ENCODE data around the gene MARK3.

Gene MARK3

DNA sequence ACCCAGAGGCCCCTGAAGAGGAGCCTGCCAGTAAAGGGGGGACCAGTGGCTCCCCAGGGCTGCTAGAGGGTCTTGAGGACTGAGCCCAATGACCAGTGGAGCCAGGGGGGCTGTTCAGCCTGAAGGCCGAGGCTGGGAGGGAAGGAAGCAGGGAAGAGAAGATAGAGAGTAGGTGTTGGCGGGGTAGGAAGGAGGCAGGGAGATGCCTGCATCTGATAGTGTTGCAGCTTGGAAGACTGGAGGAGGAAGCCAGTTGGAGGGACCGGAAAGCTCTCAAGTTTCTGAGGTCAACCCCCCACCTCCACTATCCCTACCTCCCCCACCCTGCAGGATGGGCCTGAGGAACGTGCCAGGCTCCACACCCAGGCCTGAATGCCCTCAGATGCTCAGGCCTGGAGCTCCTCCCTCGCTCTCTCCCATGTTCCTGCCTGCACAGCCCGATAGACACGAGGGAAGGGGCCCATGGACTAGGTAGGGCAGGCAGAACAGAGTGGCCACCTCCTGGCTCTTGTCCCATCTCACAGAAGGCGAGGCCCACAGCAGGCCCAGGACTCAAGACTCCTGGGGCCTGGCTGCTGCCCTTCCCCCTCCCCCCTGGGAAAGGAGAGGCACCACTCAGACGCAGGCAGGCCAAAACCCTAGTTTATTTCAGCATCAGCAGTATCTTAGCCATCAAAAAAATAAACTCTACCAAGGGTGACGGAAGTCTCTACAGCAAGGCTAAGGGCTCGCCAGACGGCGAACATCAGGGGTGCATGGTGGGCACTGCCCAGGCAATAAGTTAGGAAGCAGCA is 134.0 kb downstream of the MARK3 start:
- peak overlapping the region; percentile 96 for H3K27ac ChIP-seq
- no peak for TF ChIP-seq CTCF (conservative IDR thresholded peaks at IDR 0.05)
- TF ChIP-seq ZFX (IDR thresholded peaks at IDR 0.05) = peak; percentile 25; the same call in 1 of the 2 replicates

- TF ChIP-seq CTCF (conservative IDR thresholded peaks at IDR 0.05) (no peak), ZFX (IDR thresholded peaks at IDR 0.05) (no peak)
- H3K27ac ChIP-seq = peak overlapping the region; percentile 96
Observed at GRCh38 chr14:103519837-103520212, 134.6 kb downstream of the MARK3 start.

DNA sequence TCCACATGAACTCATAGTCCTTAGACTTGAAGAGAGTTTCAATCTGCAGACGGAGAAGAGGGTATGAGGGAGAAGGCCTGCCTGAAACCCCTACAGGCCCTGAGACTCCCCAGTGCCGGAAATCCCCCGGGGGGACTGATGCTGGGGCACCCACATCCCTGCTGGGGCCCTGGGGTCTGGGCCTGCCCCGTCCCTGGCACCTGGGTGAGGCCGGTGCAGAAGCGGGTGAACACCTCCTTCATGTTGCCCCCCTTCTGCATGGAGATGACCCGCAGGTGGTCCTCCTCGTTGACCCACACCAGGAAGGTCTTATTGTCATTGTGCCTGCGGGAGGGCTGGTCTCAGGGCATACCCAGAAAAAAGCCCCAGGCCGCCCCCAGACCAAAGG is 135.0 kb downstream of the MARK3 start:
- H3K27ac ChIP-seq = peak overlapping the region; percentile 96

DNA sequence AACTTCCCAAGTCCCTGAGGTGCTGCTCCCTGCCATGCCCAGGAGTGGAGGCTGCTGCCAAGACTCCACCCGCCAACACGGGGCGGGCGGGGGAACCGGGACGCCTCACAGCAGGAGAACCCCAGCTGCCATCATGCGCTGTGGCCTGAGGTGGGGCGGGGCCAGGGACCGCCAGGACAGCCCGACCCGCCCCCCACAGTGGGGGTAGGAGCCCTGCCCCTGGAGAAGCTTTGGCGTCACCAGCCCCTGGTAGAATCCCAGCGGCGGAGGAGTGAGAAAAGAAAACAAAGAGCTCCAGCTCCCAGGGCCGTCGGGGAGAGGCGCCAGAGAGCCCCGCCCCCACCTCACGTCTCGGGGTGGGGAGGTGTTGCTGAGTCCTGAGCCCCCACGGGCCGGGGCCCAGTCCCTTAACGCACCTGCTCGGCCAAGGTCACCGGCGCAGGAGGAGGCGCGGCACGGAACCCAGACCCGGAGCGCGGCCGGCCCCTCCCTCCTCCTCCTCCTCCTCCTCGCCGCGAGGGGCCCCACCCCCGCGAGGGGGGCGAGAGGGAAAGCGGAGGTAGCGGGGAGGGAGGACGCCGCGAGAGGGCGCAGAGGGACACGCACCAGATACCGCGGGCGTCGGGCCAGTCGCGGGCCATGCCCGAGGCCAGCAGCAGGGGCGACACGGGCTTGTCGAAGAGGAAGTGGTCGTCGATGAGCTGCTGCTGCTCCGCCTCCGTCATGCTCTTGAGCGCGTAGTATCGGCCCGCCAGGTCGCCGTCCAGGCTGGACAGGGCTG is 135.6 kb downstream of the MARK3 start:
- TF ChIP-seq CTCF (conservative IDR thresholded peaks at IDR 0.05) (no peak; the same call in 1 of the 2 replicates), ZFX (IDR thresholded peaks at IDR 0.05) (no peak)

More for the DNA sequence above, 135.0 kb downstream of the MARK3 start:
- TF ChIP-seq CTCF (conservative IDR thresholded peaks at IDR 0.05) = no peak
- no peak for TF ChIP-seq ZFX (IDR thresholded peaks at IDR 0.05)

DNA sequence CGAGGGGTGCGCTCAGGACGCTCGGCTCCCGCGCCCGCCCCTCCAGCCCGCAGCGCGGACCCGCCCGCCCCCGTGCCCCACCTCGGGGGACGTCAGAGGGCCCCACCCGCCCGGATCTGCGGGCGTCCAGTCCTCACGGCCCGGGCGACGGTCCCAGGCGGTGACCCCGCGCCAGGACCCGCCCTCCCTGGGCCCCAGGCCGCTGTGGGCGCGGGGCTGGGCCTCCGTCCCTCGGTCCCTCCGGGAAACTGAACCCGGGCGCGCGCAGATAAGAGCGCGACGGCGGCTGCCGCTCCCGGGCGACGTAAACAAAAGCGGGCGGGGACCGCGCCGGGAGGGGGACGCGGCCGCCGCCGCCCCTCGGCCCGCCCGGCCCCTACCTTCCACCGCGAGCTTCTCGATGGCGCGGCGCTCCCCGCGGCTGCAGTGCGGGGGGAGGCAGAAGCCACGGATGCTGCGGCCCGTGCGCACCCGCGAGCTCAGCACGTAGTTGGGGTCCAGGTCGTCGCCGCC is 136.3 kb downstream of the MARK3 start:
- peak overlapping the region; percentile 96 for H3K27ac ChIP-seq
- TF ChIP-seq CTCF (conservative IDR thresholded peaks at IDR 0.05) (no peak; the same call in 1 of the 2 replicates), ZFX (IDR thresholded peaks at IDR 0.05) (0 out of 2 replicates have a peak, but pooled peaks have one; percentile 38)

More for the DNA sequence above, 135.6 kb downstream of the MARK3 start:
- peak overlapping the region; percentile 96 for H3K27ac ChIP-seq

DNA sequence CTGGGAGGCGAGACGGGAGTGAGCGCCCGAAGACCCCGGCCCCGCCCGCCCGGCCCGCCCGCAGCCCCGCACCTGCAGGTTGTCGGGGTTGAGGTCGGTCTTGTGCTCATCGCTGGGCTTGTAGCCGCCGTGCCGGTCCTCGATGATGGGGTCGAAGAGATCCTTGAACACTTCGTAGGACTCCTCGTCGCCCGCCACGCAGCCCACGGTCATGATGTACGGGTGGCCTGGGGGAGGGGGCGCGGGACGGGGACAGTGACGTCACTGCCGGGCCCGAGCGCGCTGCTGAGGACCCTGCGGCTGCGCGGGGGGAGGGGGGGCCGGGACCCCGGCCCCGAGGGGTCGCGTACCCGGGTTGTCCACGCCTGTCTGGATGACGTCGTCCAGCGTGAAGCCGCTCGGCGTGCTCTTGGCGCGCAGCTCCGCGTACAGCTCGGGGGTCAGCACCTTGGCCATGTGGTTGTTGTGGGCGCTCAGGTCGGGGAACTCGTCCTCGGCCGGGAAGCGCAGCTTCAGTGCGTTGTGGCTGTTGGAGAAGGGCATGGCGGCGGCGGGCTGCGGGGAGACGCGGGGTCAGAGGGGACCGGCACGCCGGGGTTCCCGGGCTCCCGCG is 136.8 kb downstream of the MARK3 start:
- no peak for TF ChIP-seq CTCF (conservative IDR thresholded peaks at IDR 0.05)
- no peak for TF ChIP-seq ZFX (IDR thresholded peaks at IDR 0.05)
- H3K27ac ChIP-seq = peak overlapping the region; percentile 96
